RPMI8226 (cell line): ENCODE data around the gene STXBP2.
A peak's percentile ranks its signal among the peaks of the same experiment; 100 is the strongest.

ENCODE experiments used
- DNase-seq: peaks from one replicate; pipeline ENCODE4 v3.0.0-alpha.2; 2015

The STXBP2 gene

DNA sequence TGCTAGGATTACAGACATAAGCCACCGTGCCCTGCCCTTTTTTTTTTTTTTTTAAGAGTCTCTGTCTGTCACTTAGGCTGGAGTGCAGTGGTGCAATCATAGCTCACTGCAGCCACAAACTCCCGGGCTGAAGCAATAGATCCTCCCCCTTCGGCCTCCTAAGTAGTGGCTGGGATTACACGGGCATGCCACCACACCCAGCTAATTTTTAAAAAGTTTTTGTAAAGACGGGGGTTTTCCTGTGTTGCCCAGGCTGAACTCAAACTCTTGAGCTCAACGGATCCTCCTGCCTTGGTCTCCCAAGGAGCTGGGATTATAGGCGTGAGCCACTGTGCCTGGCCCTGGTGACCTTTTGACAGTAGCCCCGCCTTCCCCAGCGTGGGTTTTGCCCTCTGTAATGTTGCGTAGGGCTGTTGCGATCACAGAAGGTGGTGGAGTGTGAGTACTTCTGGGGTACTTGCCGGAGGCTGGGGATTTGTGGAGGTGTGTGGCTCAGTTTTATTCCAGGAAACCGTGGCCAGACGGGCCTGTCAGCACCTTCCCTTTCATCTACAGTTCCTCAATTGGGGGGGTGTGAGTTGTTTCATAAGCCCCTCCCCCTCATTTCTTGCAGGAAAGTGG is 20.3 kb downstream of the STXBP2 start:
- peak; percentile 27 for DNase-seq

DNA sequence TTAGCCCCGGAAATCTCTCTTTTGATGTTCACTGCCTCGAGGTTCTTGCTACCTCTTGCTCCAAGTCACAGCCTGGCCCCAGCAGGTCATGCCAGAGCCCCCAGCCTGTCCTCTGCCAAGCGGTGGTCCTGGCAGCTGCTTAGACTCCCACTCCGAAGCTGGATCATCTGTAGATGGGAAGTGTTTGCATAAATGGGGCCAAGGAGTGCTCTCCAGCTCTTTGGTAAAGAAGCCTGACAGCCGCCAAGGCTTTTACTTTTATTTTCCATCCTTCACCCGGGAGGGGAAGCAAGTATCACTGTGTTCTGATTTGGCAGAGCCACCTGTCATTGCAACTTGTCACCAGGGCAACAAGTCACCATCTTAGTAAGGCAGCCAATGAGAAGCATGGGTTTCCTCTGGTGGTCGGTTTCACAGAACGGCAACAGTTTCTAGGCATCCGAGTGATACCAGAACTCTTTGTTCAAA is 21.3 kb downstream of the STXBP2 start:
- DNase-seq = peak; percentile 66

DNA sequence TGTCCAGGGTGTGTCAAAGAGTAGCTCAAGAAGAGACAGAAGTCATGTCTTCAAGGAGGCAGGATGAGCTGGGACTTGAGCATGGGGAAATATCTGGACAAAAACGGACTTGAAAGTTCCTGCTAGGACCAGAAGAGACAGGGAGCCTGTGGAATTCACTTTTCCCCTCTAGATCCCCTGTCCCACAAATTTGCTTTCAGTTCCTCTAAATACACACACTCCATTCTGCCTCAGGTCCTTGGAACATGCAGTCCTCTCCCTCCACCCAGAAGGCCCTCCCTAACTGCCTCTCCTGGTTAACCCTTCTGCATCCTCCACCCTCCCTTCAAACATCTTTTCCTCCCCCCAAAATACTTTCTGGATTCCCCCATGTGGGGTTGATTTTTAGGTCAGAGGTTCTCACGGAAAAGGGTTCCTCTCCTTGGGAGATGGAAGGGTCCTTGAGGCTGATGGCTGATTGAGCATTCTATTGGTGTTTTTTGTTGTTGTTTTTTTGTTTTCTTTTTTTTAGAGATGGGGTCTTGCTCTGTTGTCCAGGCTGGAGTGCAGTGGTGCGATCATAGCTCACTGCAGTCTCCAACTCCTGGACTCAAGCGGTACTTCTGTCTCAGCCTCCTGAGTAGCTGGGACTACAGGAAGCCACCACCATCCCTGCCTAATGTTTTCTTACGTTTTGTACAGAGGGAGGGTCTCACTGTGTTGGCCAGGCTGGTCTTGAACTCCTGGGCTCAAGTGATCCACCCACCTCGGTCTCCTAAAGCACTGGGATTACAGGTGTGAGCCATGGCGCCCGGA is 25.0 kb downstream of the STXBP2 start:
- no peak for DNase-seq

DNA sequence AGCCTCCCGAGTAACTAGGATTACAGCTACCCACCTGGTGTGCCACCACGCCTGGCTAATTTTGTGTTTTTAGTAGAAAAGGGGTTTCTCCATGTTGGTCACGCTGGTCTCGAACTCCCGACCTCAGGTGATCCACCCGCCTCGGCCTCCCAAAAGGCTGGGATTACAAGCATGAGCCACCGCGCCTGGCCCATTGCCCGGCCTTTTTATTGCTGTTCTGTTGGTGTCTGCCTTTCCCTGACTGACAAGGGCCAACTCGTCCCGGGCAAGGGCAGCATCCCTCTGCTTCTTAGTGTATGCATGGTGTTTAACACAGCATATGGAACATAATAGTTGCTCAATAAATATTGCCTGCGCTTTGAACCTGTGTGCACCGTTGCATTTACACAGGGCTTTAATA is 25.7 kb downstream of the STXBP2 start:
- no peak for DNase-seq

DNA sequence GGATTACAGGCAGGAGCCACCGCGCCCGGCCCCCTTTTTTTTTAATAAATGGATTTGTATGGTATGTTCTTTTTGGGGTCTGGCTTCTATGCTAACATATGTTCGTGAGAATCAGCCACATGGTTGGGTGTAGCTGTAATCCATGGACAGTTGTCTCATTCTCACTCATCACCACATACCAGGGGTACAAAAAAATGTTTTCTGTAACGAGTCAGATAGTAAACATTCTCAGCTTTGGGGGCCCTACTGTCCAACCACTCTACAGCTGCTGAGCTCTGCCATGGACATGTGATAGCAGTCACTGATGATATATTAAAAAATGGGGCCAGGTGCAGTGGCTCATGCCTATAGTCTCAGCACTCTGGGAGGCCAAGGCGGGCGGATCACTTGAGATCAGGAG is 26.8 kb downstream of the STXBP2 start:
- no peak for DNase-seq

DNA sequence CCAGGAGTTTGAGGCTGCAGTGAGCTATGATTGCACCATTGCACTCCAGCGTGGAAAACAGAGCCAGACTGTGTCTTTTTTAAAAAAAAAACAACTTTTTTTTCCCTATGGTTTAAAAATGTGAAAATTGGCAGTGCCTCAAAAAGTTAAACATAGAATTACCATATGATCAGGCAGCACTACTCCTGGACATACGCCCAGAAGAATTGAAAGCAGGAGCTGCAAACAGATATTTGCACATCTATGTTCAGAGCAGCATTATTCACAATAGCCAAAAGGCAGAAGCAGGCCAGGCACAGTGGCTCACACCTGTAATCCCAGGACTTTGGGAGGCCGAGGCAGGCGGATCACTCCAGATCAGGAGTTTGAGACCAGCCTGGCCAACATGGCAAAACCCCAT is 28.2 kb downstream of the STXBP2 start:
- peak; percentile 89 for DNase-seq

DNA sequence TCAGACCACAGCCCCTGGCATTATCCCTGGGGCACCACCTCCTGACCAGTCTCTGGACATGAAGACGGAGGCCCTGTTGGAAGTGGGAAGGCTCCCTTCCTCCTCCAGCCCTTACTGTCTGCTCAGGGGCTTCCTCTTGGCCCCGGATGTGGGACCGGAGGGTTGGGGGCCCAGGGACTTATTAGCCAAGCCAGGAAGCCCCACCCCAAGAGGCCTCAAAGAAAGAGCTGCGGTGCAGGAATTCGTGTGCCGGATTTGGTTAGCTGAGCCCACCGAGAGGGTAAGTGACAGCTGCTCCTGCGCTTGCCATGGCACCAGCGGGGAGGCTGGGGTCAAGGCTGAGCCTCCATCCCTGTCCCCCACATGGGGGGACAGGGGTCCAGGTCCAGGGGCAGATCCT is 31.9 kb downstream of the STXBP2 start, which contains the start of gene RETN:
RETN (plus strand) TSS at position 208 of the 400 bp plus-strand sequence. CDS start 278 bp downstream, outside the sequence.
- DNase-seq = no peak

DNA sequence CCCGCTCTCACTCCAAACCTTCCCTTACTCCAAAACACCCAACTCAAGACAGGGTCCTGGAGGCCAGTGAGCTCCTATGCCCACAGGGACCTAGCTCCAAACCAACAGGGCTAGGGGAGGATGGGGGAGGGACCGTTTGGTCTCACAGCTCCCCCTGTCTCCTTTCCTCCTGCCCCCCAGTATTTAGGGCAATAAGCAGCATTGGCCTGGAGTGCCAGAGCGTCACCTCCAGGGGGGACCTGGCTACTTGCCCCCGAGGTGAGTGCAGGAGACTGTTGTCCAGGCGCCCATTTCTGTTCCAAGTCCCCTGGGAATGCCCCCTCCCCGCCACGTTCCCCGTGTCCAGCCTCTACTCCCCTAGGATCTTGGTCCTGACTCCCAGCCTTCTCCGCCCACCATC is 32.7 kb downstream of the STXBP2 start:
- no peak for DNase-seq

DNA sequence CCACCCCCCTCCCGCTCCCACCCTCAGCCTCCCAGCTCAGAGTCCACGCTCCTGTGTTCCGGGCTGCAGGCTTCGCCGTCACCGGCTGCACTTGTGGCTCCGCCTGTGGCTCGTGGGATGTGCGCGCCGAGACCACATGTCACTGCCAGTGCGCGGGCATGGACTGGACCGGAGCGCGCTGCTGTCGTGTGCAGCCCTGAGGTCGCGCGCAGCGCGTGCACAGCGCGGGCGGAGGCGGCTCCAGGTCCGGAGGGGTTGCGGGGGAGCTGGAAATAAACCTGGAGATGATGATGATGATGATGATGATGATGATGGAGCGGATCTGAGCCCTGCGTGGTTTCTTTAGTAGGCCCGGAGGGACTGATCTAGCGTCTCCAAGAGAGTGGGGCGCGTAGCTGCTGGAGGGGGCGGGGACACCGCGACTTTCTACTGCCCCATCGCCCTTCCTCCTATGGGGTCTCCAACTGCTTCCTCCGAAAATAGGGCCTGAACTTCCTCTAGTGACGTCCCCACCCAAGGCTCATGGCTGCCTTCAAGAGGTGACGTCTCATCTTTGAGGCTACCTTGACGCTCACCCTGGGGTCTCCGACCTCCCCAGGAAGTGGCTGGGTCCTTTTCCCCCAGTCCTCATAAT is 33.4 kb downstream of the STXBP2 start:
- DNase-seq = peak; percentile 60

DNA sequence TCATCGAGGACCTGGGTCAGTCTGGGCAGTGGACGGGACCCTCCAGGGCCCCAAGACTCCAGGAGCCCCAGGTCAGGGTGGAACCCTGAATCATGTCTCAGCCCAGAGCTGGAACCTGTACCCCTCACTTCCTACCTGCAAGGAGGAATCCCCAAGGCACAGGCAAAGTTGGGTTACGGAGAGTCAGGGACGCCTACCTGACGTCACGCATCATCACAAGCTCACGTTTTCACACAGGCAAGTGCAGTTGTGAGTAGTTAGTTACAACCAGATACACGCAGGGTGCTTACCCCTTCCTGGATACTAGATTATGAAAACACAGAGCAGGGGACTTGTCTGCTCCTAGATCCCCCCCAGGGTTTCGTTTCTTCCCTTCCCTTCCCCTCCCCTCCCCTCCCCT is 33.9 kb downstream of the STXBP2 start:
- DNase-seq = no peak

DNA sequence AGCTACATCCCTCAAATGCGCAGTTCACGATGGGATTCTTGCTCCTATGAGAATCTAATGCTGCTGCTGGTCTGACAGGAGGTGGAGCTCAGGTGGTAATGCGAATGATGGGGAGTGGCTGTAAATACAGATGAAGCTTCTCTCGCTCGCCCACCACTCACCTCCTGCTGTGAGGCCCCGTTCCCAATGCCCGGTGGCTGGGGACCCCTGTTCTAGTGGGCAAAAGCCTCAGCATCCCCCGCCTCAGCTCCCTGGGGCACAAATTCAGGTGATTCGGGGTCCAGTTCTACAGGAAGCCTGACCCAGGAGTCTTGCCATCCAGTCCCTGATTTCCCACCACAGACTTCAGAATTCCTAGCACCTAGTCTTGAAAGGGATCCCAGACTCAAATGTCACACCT is 35.6 kb downstream of the STXBP2 start:
- DNase-seq = no peak

DNA sequence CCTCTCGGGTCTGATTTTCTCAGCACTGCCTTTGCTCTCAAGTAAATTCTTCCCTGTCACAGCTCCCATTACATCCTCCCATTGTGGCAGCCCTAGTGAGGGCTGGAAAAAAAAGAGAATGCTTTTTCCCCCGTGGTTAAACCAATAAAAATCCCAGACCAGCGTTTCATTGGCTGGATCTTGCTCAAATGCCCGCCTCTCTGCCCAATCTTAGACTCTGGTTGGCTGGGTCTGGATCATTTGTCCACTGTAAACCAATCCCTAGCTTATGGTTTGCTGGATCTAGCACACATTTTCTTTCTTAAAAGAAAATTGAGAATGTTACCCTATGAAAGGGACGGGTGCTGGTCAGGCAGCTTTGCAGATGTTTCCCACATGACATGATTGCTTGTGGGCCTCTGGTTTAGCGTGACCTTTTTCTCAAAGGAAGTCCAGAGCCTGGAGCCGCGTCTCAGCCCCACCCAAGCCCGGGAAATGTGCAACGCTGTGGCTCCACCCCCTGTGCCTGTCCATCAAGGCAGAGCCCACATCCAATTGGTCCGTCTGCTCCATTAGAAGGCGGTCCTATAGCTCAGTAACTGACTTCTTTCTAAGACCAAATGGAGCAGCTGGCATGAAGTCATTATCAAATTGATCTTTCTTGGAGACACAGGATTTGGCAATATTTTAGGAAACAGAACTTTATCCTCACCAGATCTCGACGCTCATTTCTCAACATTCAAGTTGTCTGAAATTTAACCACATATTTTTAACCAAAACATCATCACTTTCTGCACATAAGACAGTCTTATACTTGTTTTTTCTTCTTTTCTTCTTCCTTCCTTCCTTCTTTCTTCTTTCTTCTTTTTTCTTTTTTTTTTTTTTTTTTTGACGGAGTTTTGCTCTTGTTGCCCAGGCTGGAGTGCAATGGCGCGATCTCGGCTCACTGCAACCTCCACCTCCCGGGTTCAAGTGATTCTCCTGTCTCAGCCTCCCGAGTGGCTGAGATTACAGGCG is 37.4 kb downstream of the STXBP2 start:
- peak; percentile 89 for DNase-seq

DNA sequence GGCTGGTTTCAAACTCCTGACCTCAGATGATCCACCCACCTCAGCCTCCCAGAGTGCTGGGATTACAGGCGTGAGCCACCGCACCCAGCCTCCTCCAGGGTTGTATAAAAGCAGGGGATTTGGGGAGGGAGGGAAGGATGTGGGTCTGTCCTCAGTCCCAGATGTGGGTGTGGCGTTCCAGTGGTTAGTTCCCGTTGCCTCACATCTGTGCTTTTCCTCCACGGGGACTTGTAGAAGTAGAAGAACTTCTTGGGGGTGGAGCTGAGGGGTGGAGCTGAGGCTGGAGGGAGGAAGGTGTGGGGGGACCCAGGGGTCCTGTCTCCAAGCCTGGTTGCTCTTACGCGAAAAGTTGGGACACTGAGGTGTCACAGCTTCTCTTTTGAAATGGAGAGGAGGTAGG is 39.5 kb downstream of the STXBP2 start:
- no peak for DNase-seq

DNA sequence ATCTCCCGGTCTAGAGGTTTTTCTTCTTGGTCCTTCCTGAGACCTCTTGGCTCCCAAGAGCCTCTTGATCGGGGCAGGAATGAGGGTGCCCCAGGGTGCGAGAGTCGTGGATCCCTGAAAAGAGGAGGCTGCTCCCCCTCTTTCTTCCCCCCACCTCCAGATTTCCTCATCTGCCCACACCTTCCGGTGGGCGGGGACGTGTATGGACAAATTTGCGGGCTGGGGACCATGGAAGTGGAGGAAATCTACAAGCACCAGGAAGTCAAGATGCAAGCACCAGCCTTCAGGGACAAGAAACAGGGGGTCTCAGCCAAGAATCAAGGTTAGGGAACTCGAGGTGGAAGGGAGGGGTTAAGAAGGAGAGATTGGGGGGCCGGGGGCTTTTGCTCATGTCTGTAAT is 39.9 kb downstream of the STXBP2 start, which contains the start of gene MCEMP1:
MCEMP1 (plus strand) TSS at position 237 of the 400 bp plus-strand sequence; CDS start at position 268, 31 bp downstream.
- no peak for DNase-seq

DNA sequence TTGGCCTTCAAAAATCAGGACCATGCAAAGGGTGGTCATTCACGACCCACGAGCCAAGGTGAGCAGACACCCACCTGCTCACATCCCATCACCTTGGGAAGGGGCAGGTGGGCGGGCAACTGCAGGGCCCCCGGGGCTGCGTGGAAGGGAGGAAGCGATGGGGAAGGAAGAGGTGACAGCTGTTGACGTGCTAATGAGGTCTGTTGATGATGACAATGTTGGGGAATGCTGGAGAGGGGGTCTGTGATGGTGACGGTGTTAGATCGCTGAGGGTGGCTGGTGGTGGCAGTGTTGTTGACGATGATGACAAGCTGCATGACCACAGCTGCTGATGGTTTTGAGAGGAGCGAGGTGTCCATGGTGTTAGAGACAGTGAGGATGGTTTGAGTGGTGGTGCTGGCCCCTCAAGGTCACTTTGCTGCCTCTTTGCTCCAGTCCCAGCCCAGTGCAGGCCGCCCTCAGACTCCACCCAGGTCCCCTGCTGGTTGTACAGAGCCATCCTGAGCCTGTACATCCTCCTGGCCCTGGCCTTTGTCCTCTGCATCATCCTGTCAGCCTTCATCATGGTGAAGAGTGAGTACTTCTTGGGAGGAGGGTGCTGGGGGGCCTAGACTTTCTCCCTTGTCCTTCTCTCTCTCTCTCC is 40.9 kb downstream of the STXBP2 start:
- DNase-seq = no peak

DNA sequence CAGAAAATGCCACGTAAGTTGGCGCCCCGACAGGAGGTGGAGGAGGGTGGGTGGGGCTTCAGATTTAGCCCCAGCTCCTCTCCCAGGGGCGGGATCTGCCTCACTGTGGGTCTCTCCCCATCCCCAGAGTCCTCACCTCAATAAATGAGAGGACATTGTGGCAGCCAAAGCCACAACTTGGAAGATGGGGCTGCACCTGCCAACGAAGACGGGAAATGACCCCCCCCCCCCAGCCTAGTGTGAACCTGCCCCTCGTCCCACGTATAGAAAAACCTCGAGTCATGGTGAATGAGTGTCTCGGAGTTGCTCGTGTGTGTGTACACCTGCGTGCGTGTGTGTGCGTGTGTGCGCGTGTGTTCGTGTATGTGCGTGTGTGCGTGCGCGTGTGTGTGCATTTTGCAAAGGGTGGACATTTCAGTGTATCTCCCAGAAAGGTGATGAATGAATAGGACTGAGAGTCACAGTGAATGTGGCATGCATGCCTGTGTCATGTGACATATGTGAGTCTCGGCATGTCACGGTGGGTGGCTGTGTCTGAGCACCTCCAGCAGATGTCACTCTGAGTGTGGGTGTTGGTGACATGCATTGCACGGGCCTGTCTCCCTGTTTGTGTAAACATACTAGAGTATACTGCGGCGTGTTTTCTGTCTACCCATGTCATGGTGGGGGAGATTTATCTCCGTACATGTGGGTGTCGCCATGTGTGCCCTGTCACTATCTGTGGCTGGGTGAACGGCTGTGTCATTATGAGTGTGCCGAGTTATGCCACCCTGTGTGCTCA is 42.3 kb downstream of the STXBP2 start:
- DNase-seq = peak; percentile 73

DNA sequence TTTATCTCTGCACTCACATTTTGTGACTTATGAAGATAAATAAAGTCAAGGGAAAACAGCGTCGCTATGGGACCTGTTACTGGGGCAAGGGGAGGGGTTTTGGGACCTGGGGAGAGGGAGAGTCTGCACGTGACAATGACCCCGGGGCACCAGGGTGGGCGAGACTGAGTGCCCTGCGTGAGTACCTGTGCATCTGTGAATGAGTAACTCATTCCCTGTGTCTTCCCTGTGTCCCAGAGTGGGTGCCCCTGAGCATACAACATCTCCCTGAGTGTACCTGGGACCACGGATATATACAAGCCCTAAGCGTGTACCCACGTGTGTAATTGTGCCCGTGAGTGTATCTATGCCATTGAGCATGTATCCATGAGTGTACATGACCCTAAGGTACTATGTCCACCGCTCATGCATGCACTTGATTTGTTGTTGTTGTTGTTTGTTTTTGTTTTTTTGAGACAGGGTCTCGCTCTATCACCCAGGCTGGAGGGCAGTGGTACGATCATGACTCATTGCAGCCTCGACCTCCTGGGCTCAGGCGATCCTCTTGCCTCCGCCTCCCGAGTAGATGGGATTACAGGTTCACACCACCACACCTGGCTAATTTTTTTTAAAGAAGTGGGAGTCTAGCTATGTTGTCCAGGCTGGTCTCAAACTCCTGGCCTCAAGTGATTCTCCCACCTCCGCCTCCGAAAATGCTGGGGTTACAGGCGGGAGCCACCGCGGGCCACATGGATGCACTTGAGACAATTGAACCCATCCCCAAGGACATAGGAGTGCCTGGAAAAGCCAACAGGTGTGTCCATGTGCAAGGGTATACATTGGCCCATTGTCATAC is 43.1 kb downstream of the STXBP2 start:
- DNase-seq = no peak

DNA sequence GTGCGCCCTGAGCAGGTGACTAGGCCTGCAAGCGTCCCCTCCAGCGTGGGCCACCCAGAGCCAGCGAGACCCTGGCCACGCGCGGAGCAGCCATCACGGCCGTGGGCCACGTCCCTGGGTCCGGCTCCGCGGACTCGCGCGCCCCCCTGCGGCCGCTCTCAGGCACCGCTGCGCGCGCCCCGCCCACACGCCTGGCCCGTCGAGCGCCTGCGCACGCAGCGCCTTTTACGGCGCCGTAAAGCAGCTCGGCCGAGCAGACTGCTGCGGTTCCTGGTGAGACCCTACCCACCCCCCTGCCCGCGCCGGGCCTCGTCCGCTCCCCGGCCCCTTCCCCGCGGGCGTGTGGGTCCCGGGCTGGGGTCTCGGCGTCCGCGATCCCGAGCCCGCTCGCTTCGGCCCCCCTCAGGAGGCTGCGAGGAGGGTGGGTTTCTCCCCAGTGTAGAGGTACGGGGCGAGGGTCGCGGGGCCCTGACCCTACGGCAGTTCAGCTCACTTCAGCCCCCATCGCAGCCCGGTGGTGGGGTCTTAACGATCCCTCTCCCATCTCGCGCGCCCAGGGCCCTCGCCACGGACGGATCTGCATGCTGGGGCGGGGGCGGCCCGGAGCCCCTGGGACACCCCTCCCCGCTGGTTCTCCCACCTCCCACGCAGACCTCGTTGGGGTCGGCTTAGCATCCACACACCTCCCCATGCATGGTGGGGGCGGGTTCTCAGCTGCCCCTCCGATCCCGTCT is 43.9 kb downstream of the STXBP2 start, which contains the start of gene TRAPPC5:
TRAPPC5 (plus strand) TSS at position 228 of the 734 bp plus-strand sequence. CDS start 1,421 bp downstream, outside the sequence.
- peak; percentile 92 for DNase-seq
